ENCODE data around the gene ICAM2. TPM values are rescaled to one million over a fixed set of nuclear protein-coding genes. Genes with fewer than 3 reads are reported as not detected.

Gene ICAM2
- total RNA-seq, 8 experiments from 2014 or later, result 0.32 to 11.5 (median 1.0) TPM; not detected in 2

GRCh38 chr17:63972796-63973195 is 47.6 kb downstream of the ICAM2 start, which contains the start of gene SCN4A:
Gene SCN4A (minus strand): TSS chr17:63972918. CDS start chr17:63972841, 77 bp downstream.
- in situ Hi-C loops (cut with MboI; ENCODE audit: low pct_unique_long_range_greater_than_20kb in 2 of 9, low sequenced_read_pairs in 9 of 9, unreplicated experiment in 9 of 9), result no loop called here
- no peak within 1 kb of the TSS for H3K4me3 ChIP-seq
- H3K27ac ChIP-seq, result no peak within 1 kb of the TSS
- WGBS, 10 experiments, result 78% methylated on average over 1 of the region's 14 CpGs; no CpG with 5 or more reads in 9 of the 10 experiments
- ATAC-seq (replicated peaks in 6 of 8), result no peak
- H3K4me1 ChIP-seq (replicated peaks in 1 of 2), result no peaks in the 10 kb centered on the region

GRCh38 chr17:63969278-63969677 is 51.2 kb downstream of the ICAM2 start:
- H3K4me1 ChIP-seq (replicated peaks in 1 of 2), result no peaks in the 10 kb centered on the region
- H3K4me3 ChIP-seq, result no peak overlapping the region
- 44 to 88% (median 69%) methylated on average over 1 to 9 of the region's 10 CpGs; no CpG with 5 or more reads in 1 of the 10 experiments for WGBS, 10 experiments
- in situ Hi-C loops (cut with MboI; ENCODE audit: low pct_unique_long_range_greater_than_20kb in 2 of 9, low sequenced_read_pairs in 9 of 9, unreplicated experiment in 9 of 9), result no loop called here
- no peak overlapping the region for H3K27ac ChIP-seq
- ATAC-seq (replicated peaks in 6 of 8), result no peak

- ATAC-seq (replicated peaks in 6 of 8), result no peak
- Histone ChIP-seq H3K4me1 (replicated peaks in 1 of 2) (no peaks in the 10 kb centered on the region), H3K4me3 (no peak overlapping the region), H3K27ac (no peak overlapping the region)
- in situ Hi-C loops (cut with MboI; ENCODE audit: low pct_unique_long_range_greater_than_20kb in 2 of 9, low sequenced_read_pairs in 9 of 9, unreplicated experiment in 9 of 9), result no loop called here
- WGBS, 10 experiments, result 40 to 100% (median 91%) methylated on average over 1 to 14 of the region's 19 CpGs; no CpG with 5 or more reads in 4 of the 10 experiments
These were observed 52.5 kb downstream of the ICAM2 start for GRCh38 chr17:63967953-63968352.

- Histone ChIP-seq H3K4me1 (replicated peaks in 1 of 2) (peaks cover 0 to 7% of the 10 kb centered on the region in 2 donors), H3K27ac (no peak overlapping the region), H3K4me3 (no peak overlapping the region)
- in situ Hi-C loops (cut with MboI; ENCODE audit: low pct_unique_long_range_greater_than_20kb in 2 of 9, low sequenced_read_pairs in 9 of 9, unreplicated experiment in 9 of 9), result no loop called here
- WGBS, 10 experiments, result 40 to 100% (median 71%) methylated on average over 1 to 9 of the region's 11 CpGs; no CpG with 5 or more reads in 2 of the 10 experiments
- no peak for ATAC-seq (replicated peaks in 6 of 8)
These were observed 53.7 kb downstream of the ICAM2 start for GRCh38 chr17:63966646-63967264.

GRCh38 chr17:63963123-63963522 is 57.3 kb downstream of the ICAM2 start:
- Histone ChIP-seq H3K4me1 (replicated peaks in 1 of 2) (peaks cover 6 to 18% of the 10 kb centered on the region in 2 donors), H3K4me3 (no peak overlapping the region), H3K27ac (no peak overlapping the region)
- no peak for ATAC-seq (replicated peaks in 6 of 8)
- in situ Hi-C loops (cut with MboI; ENCODE audit: low pct_unique_long_range_greater_than_20kb in 2 of 9, low sequenced_read_pairs in 9 of 9, unreplicated experiment in 9 of 9), result no loop called here
- 79 to 100% (median 89%) methylated on average over 2 to 3 of the region's 4 CpGs; no CpG with 5 or more reads in 4 of the 10 experiments for WGBS, 10 experiments

GRCh38 chr17:63962298-63962744 is 58.1 kb downstream of the ICAM2 start:
- H3K4me3 ChIP-seq, result no peak overlapping the region
- in situ Hi-C loops (cut with MboI; ENCODE audit: low pct_unique_long_range_greater_than_20kb in 2 of 9, low sequenced_read_pairs in 9 of 9, unreplicated experiment in 9 of 9), result no loop called here
- no peak for ATAC-seq (replicated peaks in 6 of 8)
- 10 to 86% (median 50%) methylated on average over 2 to 4 of the region's 10 CpGs; no CpG with 5 or more reads in 4 of the 10 experiments for WGBS, 10 experiments
- H3K4me1 ChIP-seq (replicated peaks in 1 of 2), result peaks cover 6 to 18% of the 10 kb centered on the region in 2 donors
- H3K27ac ChIP-seq, result no peak overlapping the region

- Histone ChIP-seq H3K27ac (no peak overlapping the region), H3K4me1 (replicated peaks in 1 of 2) (peaks cover 6 to 18% of the 10 kb centered on the region in 2 donors), H3K4me3 (peak overlapping the region in 4 of 5 donors; percentile 13 to 33 (median 18))
- WGBS, 10 experiments, result 67% methylated on average over 1 of the region's 37 CpGs; no CpG with 5 or more reads in 9 of the 10 experiments
- peak; percentile 78 to 91 (median 86) for ATAC-seq (replicated peaks in 6 of 8)
- in situ Hi-C loops (cut with MboI; ENCODE audit: low pct_unique_long_range_greater_than_20kb in 2 of 9, low sequenced_read_pairs in 9 of 9, unreplicated experiment in 9 of 9), result no loop called here
These were observed 58.8 kb downstream of the ICAM2 start for GRCh38 chr17:63961355-63962212.

GRCh38 chr17:63960430-63960829 is 60.0 kb downstream of the ICAM2 start:
- H3K27ac ChIP-seq, result no peak overlapping the region
- H3K4me1 ChIP-seq (replicated peaks in 1 of 2), result peaks cover 6 to 18% of the 10 kb centered on the region in 2 donors
- 44 to 60% (median 50%) methylated on average over 1 to 7 of the region's 7 CpGs; no CpG with 5 or more reads in 7 of the 10 experiments for WGBS, 10 experiments
- in situ Hi-C loops (cut with MboI; ENCODE audit: low pct_unique_long_range_greater_than_20kb in 2 of 9, low sequenced_read_pairs in 9 of 9, unreplicated experiment in 9 of 9), result no loop called here
- H3K4me3 ChIP-seq, result peak overlapping the region in 1 of 5 donors; percentile 33
- no peak for ATAC-seq (replicated peaks in 6 of 8)

GRCh38 chr17:63960006-63960405 is 60.4 kb downstream of the ICAM2 start:
- peaks cover 6 to 18% of the 10 kb centered on the region in 2 donors for H3K4me1 ChIP-seq (replicated peaks in 1 of 2)
- in situ Hi-C loops (cut with MboI; ENCODE audit: low pct_unique_long_range_greater_than_20kb in 2 of 9, low sequenced_read_pairs in 9 of 9, unreplicated experiment in 9 of 9), result no loop called here
- H3K27ac ChIP-seq, result no peak overlapping the region
- no peak overlapping the region for H3K4me3 ChIP-seq
- ATAC-seq (replicated peaks in 6 of 8), result no peak
- 60 to 97% methylated on average over 2 to 5 of the region's 9 CpGs; no CpG with 5 or more reads in 8 of the 10 experiments for WGBS, 10 experiments

GRCh38 chr17:63956296-63956920 is 64.0 kb downstream of the ICAM2 start:
- in situ Hi-C loops (cut with MboI; ENCODE audit: low pct_unique_long_range_greater_than_20kb in 2 of 9, low sequenced_read_pairs in 9 of 9, unreplicated experiment in 9 of 9), result no loop called here
- no peak overlapping the region for H3K27ac ChIP-seq
- no peak for ATAC-seq (replicated peaks in 6 of 8)
- no peak overlapping the region for H3K4me3 ChIP-seq
- WGBS, 10 experiments, result 71 to 100% (median 100%) methylated on average over 1 to 5 of the region's 5 CpGs; no CpG with 5 or more reads in 3 of the 10 experiments
- H3K4me1 ChIP-seq (replicated peaks in 1 of 2), result peaks cover 6 to 13% of the 10 kb centered on the region in 2 donors

GRCh38 chr17:63955791-63956190 is 64.6 kb downstream of the ICAM2 start:
- no peak for ATAC-seq (replicated peaks in 6 of 8)
- 0 to 100% (median 80%) methylated on average over 1 to 3 of the region's 4 CpGs; no CpG with 5 or more reads in 3 of the 10 experiments for WGBS, 10 experiments
- in situ Hi-C loops (cut with MboI; ENCODE audit: low pct_unique_long_range_greater_than_20kb in 2 of 9, low sequenced_read_pairs in 9 of 9, unreplicated experiment in 9 of 9), result no loop called here
- peaks cover 5 to 8% of the 10 kb centered on the region in 2 donors for H3K4me1 ChIP-seq (replicated peaks in 1 of 2)
- no peak overlapping the region for H3K4me3 ChIP-seq
- H3K27ac ChIP-seq, result no peak overlapping the region

- in situ Hi-C loops (cut with MboI; ENCODE audit: low pct_unique_long_range_greater_than_20kb in 2 of 9, low sequenced_read_pairs in 9 of 9, unreplicated experiment in 9 of 9), result no loop called here
- no peak overlapping the region for H3K27ac ChIP-seq
These were observed 65.2 kb downstream of the ICAM2 start for GRCh38 chr17:63955232-63955631.

More at GRCh38 chr17:63955232-63955631, 65.2 kb downstream of the ICAM2 start:
- Histone ChIP-seq H3K4me1 (replicated peaks in 1 of 2) (peaks cover 0 to 2% of the 10 kb centered on the region in 2 donors), H3K4me3 (no peak overlapping the region)
- 10 to 100% (median 66%) methylated on average over 1 to 7 of the region's 11 CpGs; no CpG with 5 or more reads in 2 of the 10 experiments for WGBS, 10 experiments
- no peak for ATAC-seq (replicated peaks in 6 of 8)

Measured in motor neuron (in vitro differentiated cells).